ENCODE measurements around the gene TMEM19. TPM values are rescaled to one million over a fixed set of nuclear protein-coding genes. Genes with fewer than 3 reads are reported as not detected.

Gene TMEM19
- total and polyA plus RNA-seq, 8 donors, result 7.6 to 80.5 (median 11.1) TPM

DNA sequence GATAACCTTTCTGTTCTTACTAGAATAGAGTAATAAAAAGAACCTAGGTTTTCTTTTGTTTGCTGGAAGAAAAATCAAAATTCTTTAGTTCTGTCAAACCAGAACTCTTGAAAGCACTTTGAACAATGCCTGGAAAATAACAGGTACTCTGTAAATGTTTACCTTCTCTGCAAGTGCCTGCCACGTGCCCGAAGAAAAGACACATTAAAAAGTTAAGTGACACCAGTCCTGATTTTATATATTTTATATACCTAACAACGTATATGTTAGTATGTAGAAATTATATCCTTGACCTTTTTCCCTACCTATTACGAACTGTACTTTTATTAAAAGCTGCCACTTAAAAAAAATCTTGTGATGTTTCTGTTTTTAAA is 20.8 kb upstream of the TMEM19 start:
- TF ChIP-seq EP300 (IDR thresholded peaks at IDR 0.05) (no peak), POLR2A (IDR thresholded peaks at IDR 0.05) (no peak), POLR2AphosphoS5 (IDR thresholded peaks at IDR 0.05) (no peak)
- TF ChIP-seq, protein P1, sequence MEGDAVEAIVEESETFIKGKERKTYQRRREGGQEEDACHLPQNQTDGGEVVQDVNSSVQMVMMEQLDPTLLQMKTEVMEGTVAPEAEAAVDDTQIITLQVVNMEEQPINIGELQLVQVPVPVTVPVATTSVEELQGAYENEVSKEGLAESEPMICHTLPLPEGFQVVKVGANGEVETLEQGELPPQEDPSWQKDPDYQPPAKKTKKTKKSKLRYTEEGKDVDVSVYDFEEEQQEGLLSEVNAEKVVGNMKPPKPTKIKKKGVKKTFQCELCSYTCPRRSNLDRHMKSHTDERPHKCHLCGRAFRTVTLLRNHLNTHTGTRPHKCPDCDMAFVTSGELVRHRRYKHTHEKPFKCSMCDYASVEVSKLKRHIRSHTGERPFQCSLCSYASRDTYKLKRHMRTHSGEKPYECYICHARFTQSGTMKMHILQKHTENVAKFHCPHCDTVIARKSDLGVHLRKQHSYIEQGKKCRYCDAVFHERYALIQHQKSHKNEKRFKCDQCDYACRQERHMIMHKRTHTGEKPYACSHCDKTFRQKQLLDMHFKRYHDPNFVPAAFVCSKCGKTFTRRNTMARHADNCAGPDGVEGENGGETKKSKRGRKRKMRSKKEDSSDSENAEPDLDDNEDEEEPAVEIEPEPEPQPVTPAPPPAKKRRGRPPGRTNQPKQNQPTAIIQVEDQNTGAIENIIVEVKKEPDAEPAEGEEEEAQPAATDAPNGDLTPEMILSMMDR (IDR thresholded peaks at IDR 0.05), result no peak
- intact Hi-C loops (cut with DNase I; ENCODE audit: low total_unique reads), result no loop called here
- Histone ChIP-seq H3K9me3 (no peaks in the 10 kb centered on the region), H3K27me3 (no peaks in the 10 kb centered on the region), H3K4me3 (peak overlapping the region; percentile 78 to 94 (median 86)), H3K36me3 (peaks cover 0 to 4% (median 2%) of the 10 kb centered on the region in 4 donors), H3K27ac (peak overlapping the region in 4 of 5 donors; percentile 94 to 99 (median 98)), H3K4me1 (peaks cover 14 to 41% (median 31%) of the 10 kb centered on the region in 4 donors)
- peak; percentile 27 to 36 for DNase-seq
- WGBS, 5 donors, result 6 to 17% (median 10%) methylated on average over 4 of the region's 4 CpGs

DNA sequence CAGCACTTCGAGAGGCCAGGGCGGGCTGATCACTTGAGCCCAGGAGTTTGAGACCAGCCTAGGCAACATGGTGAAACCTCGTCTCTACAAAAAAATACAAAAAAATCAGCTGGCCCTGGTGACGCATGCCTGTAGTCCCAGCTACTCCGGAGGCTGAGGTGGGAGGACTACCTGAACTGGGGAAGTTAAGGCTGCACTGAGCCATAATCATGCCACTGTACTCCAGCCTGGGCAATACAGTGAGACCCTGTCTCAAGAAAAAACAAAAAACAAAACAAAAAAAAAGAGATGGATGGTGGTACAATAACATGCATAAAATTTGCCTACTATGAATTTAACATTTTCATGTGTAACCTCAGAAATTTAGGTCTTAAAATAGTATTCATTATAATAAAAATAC is 19.6 kb upstream of the TMEM19 start:
- Histone ChIP-seq H3K27me3 (no peaks in the 10 kb centered on the region), H3K4me1 (peaks cover 6 to 33% (median 23%) of the 10 kb centered on the region in 4 donors), H3K36me3 (no peaks in the 10 kb centered on the region), H3K9me3 (no peaks in the 10 kb centered on the region), H3K4me3 (no peak overlapping the region), H3K27ac (peak overlapping the region in 1 of 5 donors; percentile 98)
- no peak for DNase-seq
- intact Hi-C loops (cut with DNase I; ENCODE audit: low total_unique reads), result no loop called here
- WGBS, 5 donors, result 92 to 99% (median 96%) methylated on average over 5 of the region's 5 CpGs
- TF ChIP-seq POLR2A (IDR thresholded peaks at IDR 0.05), result no peak

GRCh38 chr12:71671311-71671710 is 14.6 kb upstream of the TMEM19 start:
- DNase-seq, result no peak
- H3K4me3 ChIP-seq, result no peak overlapping the region
- peak overlapping the region in 3 of 5 donors; percentile 44 to 50 (median 49) for H3K27ac ChIP-seq
- H3K27me3 ChIP-seq, result no peaks in the 10 kb centered on the region
- TF ChIP-seq POLR2A (IDR thresholded peaks at IDR 0.05) (no peak), POLR2AphosphoS5 (IDR thresholded peaks at IDR 0.05) (no peak), EP300 (IDR thresholded peaks at IDR 0.05) (no peak)
- TF ChIP-seq, protein P1 (IDR thresholded peaks at IDR 0.05), result no peak
- no peaks in the 10 kb centered on the region for H3K36me3 ChIP-seq
- H3K4me1 ChIP-seq, result peaks cover 0 to 19% (median 4%) of the 10 kb centered on the region in 4 donors
- intact Hi-C loops (cut with DNase I; ENCODE audit: low total_unique reads), result no loop called here
- no peaks in the 10 kb centered on the region for H3K9me3 ChIP-seq

DNA sequence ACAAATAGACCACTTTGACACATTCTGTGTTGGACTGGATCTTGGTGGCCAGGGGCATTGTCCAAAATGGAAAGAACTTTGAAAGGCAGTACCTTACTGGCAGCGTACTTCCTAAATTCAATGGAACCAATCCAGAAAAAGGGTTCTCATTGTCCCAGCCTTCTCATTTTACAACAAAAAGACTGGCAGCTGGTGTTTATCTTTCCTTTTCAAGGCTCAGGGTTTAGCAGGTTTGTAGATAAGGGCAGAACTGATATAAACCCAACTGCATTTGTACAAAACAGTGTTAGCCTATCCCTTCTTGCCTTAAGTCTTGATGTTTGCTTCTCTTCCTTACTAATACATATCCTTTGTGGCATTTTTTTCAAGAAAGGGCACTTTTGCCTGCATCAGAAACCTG is 14.1 kb upstream of the TMEM19 start:
- Histone ChIP-seq H3K36me3 (no peaks in the 10 kb centered on the region), H3K4me1 (peaks cover 0 to 18% (median 3%) of the 10 kb centered on the region in 4 donors), H3K4me3 (no peak overlapping the region), H3K27ac (peak overlapping the region in 3 of 5 donors; percentile 44 to 50 (median 49)), H3K27me3 (no peaks in the 10 kb centered on the region), H3K9me3 (no peaks in the 10 kb centered on the region)
- WGBS, 5 donors, result 34 to 60% (median 44%) methylated on average over 1 of the region's 1 CpG
- intact Hi-C loops (cut with DNase I; ENCODE audit: low total_unique reads), result no loop called here
- TF ChIP-seq EP300 (IDR thresholded peaks at IDR 0.05) (no peak), POLR2AphosphoS5 (IDR thresholded peaks at IDR 0.05) (peak in 2 of 3 donors; percentile 34 to 44)
- TF ChIP-seq, protein P1 (IDR thresholded peaks at IDR 0.05), result no peak
- DNase-seq, result peak in 1 of 2 donors; percentile 34

DNA sequence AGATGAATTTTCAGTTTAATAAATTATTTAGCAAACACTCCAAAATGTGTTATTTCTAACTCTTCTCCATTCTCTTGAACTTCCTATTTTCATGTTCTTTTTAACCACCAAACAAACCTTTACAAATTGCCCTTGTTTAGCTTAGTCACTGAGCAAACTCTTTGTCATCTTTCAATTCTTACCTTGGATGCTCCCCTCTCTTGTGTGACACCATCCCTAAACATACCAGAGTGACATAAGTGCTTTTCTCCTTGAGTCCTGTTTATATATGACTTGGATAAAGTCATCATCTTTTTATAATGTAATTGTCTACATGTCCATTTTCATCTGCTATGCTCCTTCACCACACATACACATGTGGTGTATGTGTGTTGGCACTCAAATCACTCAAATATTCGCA is 3.4 kb upstream of the TMEM19 start:
- H3K9me3 ChIP-seq, result no peaks in the 10 kb centered on the region
- no peak overlapping the region for H3K4me3 ChIP-seq
- DNase-seq, result no peak
- H3K36me3 ChIP-seq, result no peaks in the 10 kb centered on the region
- 89 to 95% (median 94%) methylated on average over 1 of the region's 1 CpG for WGBS, 5 donors
- peaks cover 8 to 19% (median 14%) of the 10 kb centered on the region in 4 donors for H3K4me1 ChIP-seq
- intact Hi-C loops (cut with DNase I; ENCODE audit: low total_unique reads), result no loop called here
- no peak overlapping the region for H3K27ac ChIP-seq
- no peaks in the 10 kb centered on the region for H3K27me3 ChIP-seq
- no peak for TF ChIP-seq POLR2AphosphoS5 (IDR thresholded peaks at IDR 0.05)
- TF ChIP-seq, protein P1 (IDR thresholded peaks at IDR 0.05), result no peak
- TF ChIP-seq EP300 (IDR thresholded peaks at IDR 0.05), result no peak
- no peak for TF ChIP-seq POLR2A (IDR thresholded peaks at IDR 0.05)

Data from stomach (tissue), 9 donors.